HT1080 (cell line): ENCODE measurements around the gene GPR17. TPM values are rescaled to one million over a fixed set of nuclear protein-coding genes. Genes with fewer than 3 reads are reported as not detected.

Source experiments
- DNase-seq: peaks from one replicate; pipeline ENCODE4 v3.0.0-alpha.2; 2015; ENCODE audit warnings: low read depth
- polyA plus RNA-seq, 2 experiments: library from polyadenylated mRNA; depleted of rRNA; stranded (reverse); fragments of >200 nt; gene quantifications; 2 replicates each; pipeline ENCODE4 v1.2.3, GENCODE V29; 2015
- total RNA-seq: library from RNA; depleted of rRNA; stranded (reverse); fragments of >200 nt; shearing (Covaris generic); gene quantifications from 2 replicates; pipeline ENCODE4 v1.2.3, GENCODE V29; 2014; rRNA removed

Gene GPR17
- not detected in 2 replicates for total RNA-seq
- not detected in 2 replicates for polyA plus RNA-seq (2015; cell fraction: cytosol; rRNA removed)
- polyA plus RNA-seq (2015; cell fraction: nucleus; rRNA removed) = not detected in 2 replicates

DNA sequence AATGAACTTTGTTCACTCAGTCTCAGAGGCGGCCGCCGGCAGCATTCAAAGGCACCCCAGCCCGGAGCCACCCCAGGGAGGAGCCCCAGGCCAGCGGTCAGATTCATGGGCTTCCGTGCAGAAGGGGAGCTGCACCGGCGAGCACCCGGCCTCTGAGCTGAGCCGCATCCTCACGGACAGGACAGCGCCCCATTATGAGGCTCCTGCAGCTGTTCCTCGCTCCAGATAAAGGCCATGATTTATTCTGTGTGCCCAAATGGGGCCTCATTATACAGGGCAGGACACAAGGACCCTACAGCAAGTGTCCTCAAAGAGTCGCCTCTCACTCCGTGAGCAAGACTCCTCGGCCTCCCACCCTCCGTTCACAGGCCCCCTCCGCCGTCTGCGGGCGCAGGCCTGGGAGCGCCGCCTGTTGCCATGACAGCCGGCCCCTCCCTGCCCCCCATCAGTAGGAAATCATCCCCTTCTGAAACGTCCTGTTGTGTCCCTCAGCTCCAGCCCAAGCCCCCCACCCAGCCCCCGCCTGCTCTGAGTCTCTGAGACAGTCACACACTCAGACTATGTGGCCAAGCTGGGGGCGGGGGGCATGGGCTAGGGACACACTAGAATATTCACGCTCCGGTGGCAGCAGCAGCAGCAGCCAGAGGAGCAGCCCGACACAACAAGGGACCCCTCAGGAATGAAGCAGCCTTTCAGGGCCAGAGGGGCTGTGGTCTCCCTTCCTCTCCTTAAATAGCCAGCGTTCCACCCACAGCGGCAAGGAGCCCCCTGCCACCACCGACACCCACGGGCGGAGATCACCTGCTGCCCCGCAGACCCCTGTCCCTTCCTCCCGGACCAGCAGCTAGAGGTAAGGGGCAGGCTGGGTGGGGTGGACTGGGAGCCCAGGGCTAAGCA lies at the start of gene GPR17:
GPR17 (plus strand) TSS at position 759 of the 897 bp plus-strand sequence. CDS start 4,583 bp downstream, outside the sequence.
- DNase-seq = no peak

GRCh38 chr2:127596311-127597045 lies 49.5 kb upstream of the GPR17 start:
- DNase-seq = no peak

- DNase-seq = no peak
Observed at GRCh38 chr2:127597046-127597983, 48.6 kb upstream of the GPR17 start.

DNA sequence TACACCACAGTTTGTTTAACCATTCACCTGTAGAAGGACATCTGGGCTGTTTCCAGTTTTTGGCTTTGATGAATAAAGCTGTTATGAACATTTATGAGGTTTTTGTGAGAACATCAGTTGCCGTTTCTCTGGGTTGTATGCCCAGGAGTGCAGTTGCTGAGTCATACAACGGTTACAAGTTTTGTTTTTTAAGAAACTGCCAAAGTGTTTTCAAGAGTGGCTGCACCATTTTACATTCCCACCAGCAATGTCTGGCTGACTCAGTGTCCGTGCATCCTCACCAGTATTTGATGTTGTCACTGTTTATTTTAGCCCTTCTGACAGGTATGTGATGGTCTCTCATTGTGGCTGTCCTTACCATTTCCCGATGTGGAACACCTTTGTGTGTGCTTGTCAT lies 48.0 kb upstream of the GPR17 start:
- DNase-seq = peak; percentile 42

- DNase-seq = no peak
Observed at GRCh38 chr2:127598711-127599110, 47.2 kb upstream of the GPR17 start.

DNA sequence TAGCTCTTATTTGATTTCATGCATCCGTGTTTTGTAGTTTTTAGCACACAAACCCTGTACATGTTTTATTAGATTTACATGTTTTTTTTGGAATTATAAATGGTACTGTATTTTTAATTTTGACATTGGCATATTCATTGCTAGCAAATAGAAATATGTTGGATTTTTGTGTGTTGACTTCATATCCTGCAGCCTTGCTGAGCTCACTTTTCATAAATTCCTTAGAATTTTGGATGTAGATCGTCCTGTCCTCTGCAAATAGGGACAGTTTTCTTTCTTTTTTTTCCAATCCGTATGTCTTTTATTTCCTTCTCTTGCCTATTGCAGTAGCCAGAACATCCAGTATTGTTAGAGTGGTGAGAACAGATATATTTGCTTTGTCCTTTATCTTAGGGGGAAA lies 46.7 kb upstream of the GPR17 start:
- no peak for DNase-seq

- no peak for DNase-seq
Observed at GRCh38 chr2:127604986-127605385, 41.0 kb upstream of the GPR17 start.

DNA sequence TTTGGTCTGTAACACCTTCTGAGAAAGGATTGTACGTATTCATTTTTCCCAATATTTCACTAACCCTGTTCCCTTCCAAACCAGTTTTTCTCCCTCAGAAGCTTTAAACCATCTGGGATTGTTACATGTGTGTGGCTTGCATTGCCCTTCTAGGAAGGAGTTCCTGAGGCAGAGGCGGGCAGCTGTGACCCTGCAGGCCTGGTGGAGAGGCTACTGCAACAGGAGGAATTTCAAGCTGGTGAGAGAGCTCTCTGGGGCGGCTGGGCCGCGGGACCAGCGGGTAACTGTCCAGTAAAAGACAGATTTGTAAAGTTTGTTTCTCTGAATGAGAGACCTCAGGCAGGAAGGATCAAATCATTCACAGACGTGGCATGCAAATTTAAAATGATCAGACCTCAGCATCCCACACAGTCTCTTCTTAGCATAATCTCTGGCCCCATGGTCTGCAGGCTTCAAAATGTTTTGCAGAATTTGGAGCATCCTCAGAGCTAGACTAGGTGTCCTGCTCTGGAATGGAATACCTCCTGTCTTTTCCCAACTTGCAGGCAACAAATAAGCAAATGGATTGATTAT lies 40.2 kb upstream of the GPR17 start:
- DNase-seq = no peak

DNA sequence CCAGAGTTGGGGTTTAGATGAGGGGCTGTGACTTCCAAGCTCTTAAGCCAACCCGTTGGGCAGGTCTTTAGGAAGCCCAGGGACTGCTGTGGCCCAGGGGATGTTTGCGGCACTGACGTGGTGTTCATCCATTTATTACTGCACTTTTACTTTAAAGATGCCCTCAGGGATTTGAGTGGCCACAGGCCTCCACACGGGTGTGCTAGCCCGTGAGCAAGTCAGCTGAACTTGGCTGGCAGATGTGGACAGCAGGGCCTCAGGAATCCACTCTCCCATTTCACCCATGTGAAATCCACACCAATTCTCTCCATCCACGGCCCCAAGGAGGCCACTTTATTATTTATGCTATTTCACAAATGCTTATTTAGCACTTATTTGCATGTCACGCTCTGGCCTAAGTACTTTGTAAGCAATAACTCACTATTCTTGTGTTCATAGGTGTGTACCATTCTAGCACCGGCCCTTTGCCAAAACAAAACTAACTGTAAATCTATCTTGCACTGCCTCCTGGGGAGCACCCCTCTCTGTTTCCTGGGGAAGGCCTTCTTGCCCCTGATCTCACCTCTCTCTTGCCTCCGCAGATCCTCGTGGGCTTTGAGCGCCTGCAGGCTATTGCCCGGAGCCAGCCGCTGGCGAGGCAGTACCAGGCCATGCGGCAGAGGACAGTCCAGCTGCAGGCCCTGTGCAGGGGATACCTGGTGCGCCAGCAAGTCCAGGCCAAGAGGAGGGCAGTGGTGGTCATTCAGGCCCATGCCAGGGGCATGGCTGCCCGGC lies 39.1 kb upstream of the GPR17 start:
- no peak for DNase-seq

- no peak for DNase-seq
Observed at GRCh38 chr2:127607399-127607908, 38.5 kb upstream of the GPR17 start.

GRCh38 chr2:127608061-127609030 lies 37.6 kb upstream of the GPR17 start:
- DNase-seq = no peak

DNA sequence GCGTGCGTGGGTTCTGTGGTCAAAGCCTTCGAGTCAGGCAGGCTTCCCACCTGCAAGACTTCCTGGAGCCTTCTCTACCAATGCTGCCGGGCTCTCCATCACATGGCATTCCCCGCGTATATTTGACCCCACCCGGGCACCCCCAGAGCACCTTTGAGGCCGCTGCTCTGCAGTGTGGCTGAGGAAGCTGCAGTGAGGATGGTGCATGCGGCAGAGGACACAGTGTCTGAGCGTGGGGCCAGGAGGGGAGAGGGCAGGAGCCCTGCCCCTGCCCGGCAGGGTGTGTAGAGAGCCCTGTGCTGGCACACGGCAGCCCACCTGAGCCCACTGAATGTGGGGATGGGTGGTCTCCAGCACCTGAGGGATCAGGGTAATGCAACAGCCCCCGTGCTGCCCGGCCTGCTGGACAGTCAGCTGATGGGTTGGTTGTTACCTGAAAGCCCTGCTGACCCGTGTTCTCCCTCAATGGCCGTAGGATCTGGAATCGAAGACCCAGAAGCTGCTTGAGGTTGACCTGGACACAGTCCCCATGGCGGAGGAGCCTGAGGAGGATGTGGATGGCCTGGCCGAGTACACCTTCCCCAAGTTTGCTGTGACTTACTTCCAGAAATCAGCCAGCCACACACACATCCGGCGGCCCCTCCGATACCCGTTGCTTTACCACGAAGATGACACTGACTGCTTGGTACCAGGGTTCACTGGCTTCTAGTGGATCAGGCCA lies 36.8 kb upstream of the GPR17 start:
- no peak for DNase-seq

DNA sequence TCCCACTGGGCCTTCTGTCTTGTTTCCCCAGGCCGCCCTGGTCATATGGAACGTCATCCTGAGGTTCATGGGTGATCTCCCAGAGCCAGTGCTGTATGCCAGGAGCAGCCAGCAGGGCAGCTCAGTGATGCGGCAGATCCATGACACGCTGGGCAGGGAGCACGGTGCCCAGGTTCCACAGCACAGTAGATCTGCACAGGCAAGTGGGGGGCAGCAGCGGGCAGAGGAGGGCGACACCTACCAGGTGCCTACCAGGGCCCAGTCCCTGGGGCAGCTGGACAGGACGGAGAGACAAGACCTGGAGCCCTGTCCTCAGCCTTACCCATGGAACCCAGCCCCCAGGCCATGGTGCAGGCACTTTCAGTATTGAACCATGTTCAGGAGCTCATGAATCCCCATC lies 36.1 kb upstream of the GPR17 start:
- DNase-seq = no peak

DNA sequence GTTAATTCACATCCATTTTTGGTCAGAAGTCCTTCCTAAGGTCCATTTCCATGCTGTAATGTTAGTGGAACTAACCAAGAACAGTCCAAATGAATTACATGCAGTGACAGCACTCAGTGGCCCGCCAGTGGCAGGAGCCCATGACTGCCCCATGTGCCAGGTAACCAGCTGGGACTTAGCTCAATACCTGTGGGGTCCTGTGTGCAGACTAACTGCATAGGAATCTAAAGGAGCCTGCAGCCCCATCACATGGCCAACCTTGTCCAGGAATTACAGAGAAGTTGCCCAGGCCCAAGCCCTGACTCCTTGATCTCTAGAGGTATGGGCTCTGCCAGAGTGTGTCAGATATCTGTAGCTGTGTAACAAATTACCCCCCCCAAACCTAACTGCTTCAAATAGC lies 35.4 kb upstream of the GPR17 start:
- no peak for DNase-seq

GRCh38 chr2:127611076-127611925 lies 34.7 kb upstream of the GPR17 start:
- no peak for DNase-seq

GRCh38 chr2:127612111-127612822 lies 33.7 kb upstream of the GPR17 start:
- DNase-seq = no peak
